GM12878 (cell line): Measurements from ENCODE around the gene FBXO5. TPM values are rescaled to one million over a fixed set of nuclear protein-coding genes. Genes with fewer than 3 reads are reported as not detected.

Experiments used
- ATAC-seq: fragments of 200-7000 bp; cut with Tn5 transposase; 3 replicates; pipeline ENCODE4 v1.9.1; 2020; ENCODE audit warnings: mild to moderate bottlenecking, moderate library complexity
- BruUV-seq: library from RNA; stranded (reverse); fragments of 400-500 nt; replicated peaks from 2 replicates; lab custom pipeline; 2021; lab: Mats Ljungman, UMichigan
- CTCF ChIA-PET: fragments of 300-600 bp; sonication (Branson Sonifier 250); formaldehyde crosslinking; extraction: SDS; loops from one replicate; lab custom pipeline; 2021; ENCODE audit warnings: inconsistent platforms; lab: Yijun Ruan, JAX
- POLR2A ChIA-PET: fragments of 350-600 bp; formaldehyde crosslinking; extraction: SDS; loops from one replicate; lab custom pipeline; 2021; ENCODE audit warnings: inconsistent platforms; lab: Charles Lee
- RAD21 ChIA-PET: fragments of 300-600 bp; sonication (Branson Sonifier 250); formaldehyde crosslinking; loops from one replicate; lab custom pipeline; 2023; ENCODE audit warnings: antibody characterized with exemption; ENCODE audit not compliant: unreplicated experiment; lab: Charles Lee
- SMC1A ChIA-PET: fragments of 300-600 bp; sonication (Branson Sonifier 250); formaldehyde crosslinking; loops from one replicate; lab custom pipeline; 2023; ENCODE audit not compliant: unreplicated experiment, uncharacterized antibody; lab: Charles Lee
- DNase-seq: peaks from one replicate; pipeline ENCODE4 v3.0.0-alpha.2; 2011; ENCODE audit warnings: low read depth, low spot score
- FAIRE-seq: peaks from 3 replicates; lab custom pipeline; 2011; peaks lifted over from hg19 to GRCh38; lab: Jason Lieb, UNC
- H2AFZ ChIP-seq: 2 replicates; pipeline ENCODE4 v1.6.0; 2011; ENCODE audit warnings: low read depth, low read length, control low read depth; ENCODE audit not compliant: control insufficient read depth
- H3K27ac ChIP-seq: 2 replicates; pipeline ENCODE4 v1.5.1; 2011; ENCODE audit warnings: control low read depth; ENCODE audit not compliant: control insufficient read depth, insufficient read depth
- H3K27me3 ChIP-seq, 2 experiments: replicated peaks in 1 of 2; 2 replicates each; pipeline versions ENCODE4 v1.6.0 to v1.6.1; 2011; ENCODE audit warnings: low read length in 1 of 2; ENCODE audit not compliant: control insufficient read depth in 2 of 2, insufficient read depth in 2 of 2
- H3K36me3 ChIP-seq, 2 experiments: 2 replicates each; pipeline ENCODE4 v1.5.1; 2011; ENCODE audit warnings: low read length in 1 of 2; ENCODE audit not compliant: control insufficient read depth in 2 of 2, insufficient read depth in 2 of 2
- H3K4me1 ChIP-seq: 2 replicates; pipeline ENCODE4 v1.6.1; 2011; ENCODE audit warnings: mild to moderate bottlenecking, low read length, moderate library complexity, mixed read lengths; ENCODE audit not compliant: control insufficient read depth, insufficient read depth
- H3K4me2 ChIP-seq: 2 replicates; pipeline ENCODE4 v1.6.0; 2011; ENCODE audit warnings: control low read depth; ENCODE audit not compliant: control insufficient read depth, insufficient read depth
- H3K4me3 ChIP-seq: fragments of 200-600 bp; sonication (generic); 2 replicates; pipeline ENCODE4 v1.5.1; 2016
- H3K79me2 ChIP-seq: 2 replicates; pipeline ENCODE4 v1.6.0; 2011; ENCODE audit warnings: low read length; ENCODE audit not compliant: control insufficient read depth, insufficient read depth
- H3K9ac ChIP-seq: 2 replicates; pipeline ENCODE4 v1.8.0; 2011; ENCODE audit warnings: low read length, control low read depth, mixed read lengths; ENCODE audit not compliant: control insufficient read depth, insufficient read depth
- H3K9me3 ChIP-seq: replicated peaks from 3 replicates; pipeline ENCODE4 v1.5.1; 2011; ENCODE audit warnings: mild to moderate bottlenecking, low read length; ENCODE audit not compliant: control insufficient read depth, insufficient read depth
- H4K20me1 ChIP-seq: 2 replicates; pipeline ENCODE4 v1.6.0; 2011; ENCODE audit not compliant: control insufficient read depth, insufficient read depth
- ASH2L ChIP-seq: fragments of 300-600, 200-600 bp; sonication (generic); IDR thresholded peaks from 2 replicates; pipeline ENCODE4 v1.6.1; 2017; ENCODE audit warnings: low read depth, mild to moderate bottlenecking, borderline replicate concordance
- CHD2 ChIP-seq: IDR thresholded peaks from 2 replicates; pipeline ENCODE4 v1.6.1; 2011; ENCODE audit warnings: low read depth, low read length, improper control_type of control experiment, borderline replicate concordance
- RELA ChIP-seq: fragments of 450-650 bp; IDR thresholded peaks from 2 replicates; pipeline ENCODE4 v1.8.0; 2014; ENCODE audit warnings: borderline replicate concordance; ENCODE audit not compliant: partially characterized antibody
- TAF1 ChIP-seq: IDR thresholded peaks from 2 replicates; pipeline ENCODE4 v1.6.1; 2011; ENCODE audit warnings: mild to moderate bottlenecking, low read depth, low read length, borderline replicate concordance
- ZNF384 ChIP-seq: IDR thresholded peaks from 2 replicates; pipeline ENCODE4 v1.6.1; 2012; ENCODE audit warnings: low read depth, mild to moderate bottlenecking, low read length, improper control_type of control experiment, borderline replicate concordance
- ZNF687 ChIP-seq: fragments of 450-650 bp; IDR thresholded peaks from 2 replicates; pipeline ENCODE4 v1.6.1; 2017; ENCODE audit warnings: mild to moderate bottlenecking, moderate library complexity
- WGBS: methylation state at CpG from one replicate; pipeline ENCODE4 v1.1.6; 2016; ENCODE audit warnings: low lambda C conversion rate; ENCODE audit not compliant: insufficient replicate concordance, insufficient coverage; ENCODE audit errors: missing lambda C conversion rate; 5-methylcytosine and 5-hydroxymethylcytosine counted together
- in situ Hi-C: fragments of 300-500 bp; cut with MboI; formaldehyde crosslinking; loops from 9 replicates; pipeline ENCODE4 v1.14.3; 2018; ENCODE audit warnings: mixed read lengths
- intact Hi-C: fragments of 100-400 bp; cut with micrococcal nuclease; formaldehyde crosslinking; loops from one replicate; pipeline ENCODE4 v1.14.2; 2022; ENCODE audit not compliant: unreplicated experiment
- polyA plus RNA-seq, 11 experiments: library from polyadenylated mRNA; depleted of rRNA in 4 of 11; unstranded in 6 of 11; stranded (reverse) in 5 of 11; fragments of >200 nt; fragmentation: Nextera tagmentation in 4 of 11; fragmentation: Illumina TruSeq in 1 of 11; extraction: Ambion mirVana in 4 of 11; extraction: Trizol in 1 of 11; gene quantifications; 1 replicate in 1 of 11; 2 replicates in 10 of 11; pipeline versions ENCODE4 v1.2.1 to v1.2.3, GENCODE V29; 2011 to 2016; ENCODE audit warnings: inconsistent platforms in 2 of 11, missing spikeins in 2 of 11, low read depth in 1 of 11
- total RNA-seq, 4 experiments: library from RNA; depleted of rRNA in 3 of 4; stranded (reverse); fragments of >200 nt in 3 of 4; fragmentation: Illumina TruSeq in 1 of 4; extraction: Trizol in 1 of 4; gene quantifications; 2 replicates each; pipeline versions ENCODE4 v1.2.1 to v1.2.3, GENCODE V29; 2013 to 2021

FBXO5 gene
- total and polyA plus RNA-seq, 10 of the 15 experiments (the other 5 are each of a cell fraction or from before 2014, with no cell fraction given), result 13.6 to 62.2 (median 37.7) TPM

- no peak for FAIRE-seq
- SMC1A ChIA-PET, result no interaction called here
- H3K9ac ChIP-seq, result no peak overlapping the region
- no peak for TF ChIP-seq ZNF384
- TF ChIP-seq RELA, result no peak
- TF ChIP-seq TAF1, result no peak
- no peak for TF ChIP-seq ZNF687
- TF ChIP-seq ASH2L, result no peak
- TF ChIP-seq CHD2, result no peak
- TF ChIP-seq, all 136 proteins: peak for 0
- ChIA-PET RAD21 (no interaction called here), CTCF (interaction anchor here (1.0 kb wide), 1 partner anchor 77 kb away, joined by 5 read pairs; no protein-coding TSS in a partner anchor), POLR2A (no interaction called here)
- H3K36me3 ChIP-seq, result no peaks in the 10 kb centered on the region
- intact Hi-C loops, result no loop called here
- H3K4me2 ChIP-seq, result no peak overlapping the region
- DNase-seq (no peak), ATAC-seq (no peak)
- no peaks in the 10 kb centered on the region; the same call in 1 of the 2 replicates for H4K20me1 ChIP-seq
- WGBS, result 0% methylated on average over 1 of the region's 1 CpG
- H3K27ac ChIP-seq, result no peak overlapping the region
- BruUV-seq, result no TSS peak
- H2AFZ ChIP-seq, result no peak overlapping the region
- H3K4me3 ChIP-seq, result no peak overlapping the region
- no peaks in the 10 kb centered on the region for H3K79me2 ChIP-seq
- H3K27me3 ChIP-seq, result no peaks in the 10 kb centered on the region
- H3K4me1 ChIP-seq, result no peaks in the 10 kb centered on the region
- in situ Hi-C loops, result no loop called here
- no peaks in the 10 kb centered on the region for H3K9me3 ChIP-seq
Measured at GRCh38 chr6:152942319-152942869, 40.4 kb downstream of the FBXO5 start.
